GM19452 (cell line): Measurements from ENCODE around the gene CALCOCO1.
"Not testable (repeated sequence)": the region's sequence is repeated elsewhere in the genome, so short reads cannot be mapped to it uniquely, and the experiment has no call there.

Source experiments
- ATAC-seq: cut with Tn5 transposase; IDR thresholded peaks from one replicate; pipeline ENCODE4 v1.9.1; 2021; ENCODE audit not compliant: unreplicated experiment

Gene CALCOCO1

DNA sequence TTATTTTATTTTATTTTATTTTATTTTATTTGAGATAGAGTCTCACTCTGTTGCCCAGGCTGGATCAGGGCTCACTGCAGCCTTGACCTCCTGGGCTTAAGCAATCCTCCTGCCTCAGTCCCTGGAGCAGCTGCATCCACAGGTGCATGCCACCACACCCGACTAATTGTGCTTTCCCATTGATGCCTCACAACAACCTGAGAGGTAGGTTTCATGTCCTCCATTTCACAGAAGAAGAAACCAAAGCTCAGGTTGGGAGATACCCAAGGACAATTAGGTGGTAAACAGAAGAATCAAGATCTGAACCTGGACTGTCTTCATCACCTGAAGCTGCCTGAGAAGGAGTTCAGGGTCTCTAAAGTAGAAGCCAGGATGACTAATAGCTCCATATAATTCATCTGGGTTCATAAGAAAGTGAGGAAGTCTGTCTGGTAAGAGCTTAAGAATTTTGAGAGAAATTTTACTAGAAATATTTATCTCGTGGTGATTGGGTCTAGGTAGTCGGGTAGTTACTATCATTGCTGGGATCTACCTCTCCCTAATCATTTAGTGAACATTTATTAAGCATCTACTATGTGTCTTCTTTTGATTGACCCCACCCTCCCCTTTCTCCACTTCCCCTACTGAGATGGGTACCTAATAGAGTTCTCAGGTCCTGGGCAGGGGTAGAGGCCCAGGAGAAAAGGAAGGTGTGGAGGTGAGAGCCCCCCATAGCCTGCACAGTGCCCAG lies 28.1 kb downstream of the CALCOCO1 start:
- ATAC-seq: no peak

GRCh38 chr12:53696655-53697331 lies 30.5 kb downstream of the CALCOCO1 start:
- ATAC-seq: no peak

- no peak for ATAC-seq
Measured at GRCh38 chr12:53696285-53696654, 31.0 kb downstream of the CALCOCO1 start.

GRCh38 chr12:53695152-53696145 lies 31.8 kb downstream of the CALCOCO1 start:
- no peak for ATAC-seq

DNA sequence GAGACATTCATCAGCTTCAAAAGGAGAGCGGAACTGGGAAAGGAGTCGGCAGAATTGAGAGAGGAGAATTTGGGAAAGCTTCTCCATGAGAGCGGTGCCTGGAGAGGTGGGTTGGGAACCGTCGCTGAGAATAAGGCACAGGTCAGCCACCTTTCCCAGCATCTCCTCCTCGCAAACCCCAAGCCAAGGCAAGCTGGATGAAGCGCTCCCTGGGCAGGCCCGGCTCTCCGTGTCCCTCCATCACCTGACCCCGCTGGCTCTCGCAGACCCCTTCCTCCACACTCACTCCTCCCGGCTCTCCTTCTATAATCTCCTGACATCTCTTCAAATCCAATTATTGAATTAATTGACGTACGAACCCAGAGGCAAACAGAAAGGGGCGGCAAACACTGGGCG lies 32.5 kb downstream of the CALCOCO1 start:
- ATAC-seq: no peak

DNA sequence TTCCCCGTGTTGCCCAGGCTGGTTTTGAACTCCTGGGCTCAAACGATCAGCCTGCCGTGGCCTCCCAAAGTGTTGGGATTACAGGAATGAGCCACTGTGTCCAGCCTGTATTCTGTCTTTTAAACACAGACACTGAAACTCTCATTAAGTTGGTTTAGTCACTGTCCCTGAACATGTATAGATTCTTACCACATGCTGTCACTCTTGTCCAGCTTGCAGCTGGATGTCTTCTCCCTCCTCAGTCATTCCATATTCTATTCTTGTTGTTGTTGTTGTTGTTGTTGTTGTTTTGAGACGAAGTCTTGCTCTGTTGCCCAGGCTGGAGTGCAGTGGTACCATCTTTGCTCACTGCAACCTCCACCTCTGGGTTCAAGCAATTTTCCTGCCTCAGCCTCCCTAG lies 39.1 kb downstream of the CALCOCO1 start:
- ATAC-seq: no peak

DNA sequence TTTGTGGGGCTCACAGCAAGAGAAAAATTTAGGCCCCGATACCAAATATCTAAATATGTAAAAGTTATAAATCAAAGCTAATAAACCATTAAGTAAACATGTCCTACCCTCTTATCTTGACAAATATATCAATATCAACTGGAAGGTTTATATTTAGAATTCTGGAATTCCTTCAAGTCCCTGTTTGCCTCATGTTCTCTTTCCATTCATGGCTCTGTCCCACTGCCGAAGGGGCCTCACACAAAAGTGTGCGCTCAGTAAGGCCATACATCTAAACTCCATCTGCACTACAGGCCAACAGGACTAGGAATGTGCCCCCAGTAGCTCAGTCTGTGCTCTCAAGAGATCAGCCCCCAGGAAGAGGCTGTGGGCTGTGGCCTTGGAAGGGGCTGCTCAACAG lies 40.8 kb downstream of the CALCOCO1 start:
- no peak for ATAC-seq

GRCh38 chr12:53684654-53685220 lies 42.5 kb downstream of the CALCOCO1 start:
- ATAC-seq: no peak

DNA sequence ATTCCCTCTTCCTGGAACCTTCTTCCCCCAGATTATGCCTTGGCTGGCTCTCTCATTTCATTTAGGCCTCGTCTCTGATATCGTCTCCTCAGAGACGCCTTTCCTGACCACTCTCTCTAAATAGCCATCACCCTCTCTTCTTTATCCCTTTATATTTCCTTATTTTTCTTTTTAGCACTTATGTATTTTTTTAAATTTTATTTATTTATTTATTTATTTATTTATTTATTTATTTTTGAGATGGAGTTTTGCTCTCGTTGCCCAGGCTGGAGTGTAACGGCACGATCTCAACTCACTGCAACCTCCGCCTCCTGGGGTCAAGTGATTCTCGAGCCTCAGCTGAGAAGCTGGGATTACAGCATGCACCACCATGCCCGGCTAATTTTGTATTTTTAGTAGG lies 43.3 kb downstream of the CALCOCO1 start:
- no peak for ATAC-seq

DNA sequence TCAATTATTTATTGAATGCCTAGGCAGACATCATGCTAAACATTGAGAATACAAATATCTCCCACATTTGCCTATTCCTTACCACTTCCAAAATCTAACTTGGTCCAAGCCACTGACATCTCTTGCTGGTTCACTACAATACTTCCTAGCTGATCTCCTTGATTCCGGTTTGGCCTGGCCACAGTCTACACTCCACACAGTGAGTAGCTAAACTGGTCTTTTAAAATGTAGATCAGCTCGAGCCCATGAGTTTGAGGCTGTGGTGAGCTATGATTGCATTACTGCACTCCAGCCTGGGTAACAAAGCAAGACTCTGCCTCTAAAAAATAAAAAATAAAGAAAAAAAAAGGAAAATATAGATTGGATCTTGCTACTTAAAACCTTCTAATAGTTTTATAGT lies 43.8 kb downstream of the CALCOCO1 start:
- ATAC-seq: no peak

GRCh38 chr12:53680061-53680460 lies 47.2 kb downstream of the CALCOCO1 start:
- not testable (repeated sequence) for ATAC-seq

DNA sequence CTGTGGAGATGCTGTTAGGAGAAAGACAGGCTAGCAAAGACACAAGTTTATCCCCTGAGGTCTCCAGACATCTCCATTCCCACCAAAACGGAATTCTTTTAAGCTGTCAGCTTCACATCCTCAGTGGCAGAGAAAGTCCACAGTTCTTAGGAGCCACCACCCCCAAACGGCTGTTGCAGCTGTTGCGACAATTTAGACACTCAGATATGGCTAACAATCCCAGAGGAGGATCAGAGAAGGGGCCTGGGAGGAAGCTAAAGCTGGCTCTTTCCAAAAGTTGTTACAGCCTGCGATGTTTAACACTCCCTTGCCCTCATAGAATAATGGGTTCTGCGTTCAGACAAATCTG lies 49.5 kb downstream of the CALCOCO1 start:
- no peak for ATAC-seq

DNA sequence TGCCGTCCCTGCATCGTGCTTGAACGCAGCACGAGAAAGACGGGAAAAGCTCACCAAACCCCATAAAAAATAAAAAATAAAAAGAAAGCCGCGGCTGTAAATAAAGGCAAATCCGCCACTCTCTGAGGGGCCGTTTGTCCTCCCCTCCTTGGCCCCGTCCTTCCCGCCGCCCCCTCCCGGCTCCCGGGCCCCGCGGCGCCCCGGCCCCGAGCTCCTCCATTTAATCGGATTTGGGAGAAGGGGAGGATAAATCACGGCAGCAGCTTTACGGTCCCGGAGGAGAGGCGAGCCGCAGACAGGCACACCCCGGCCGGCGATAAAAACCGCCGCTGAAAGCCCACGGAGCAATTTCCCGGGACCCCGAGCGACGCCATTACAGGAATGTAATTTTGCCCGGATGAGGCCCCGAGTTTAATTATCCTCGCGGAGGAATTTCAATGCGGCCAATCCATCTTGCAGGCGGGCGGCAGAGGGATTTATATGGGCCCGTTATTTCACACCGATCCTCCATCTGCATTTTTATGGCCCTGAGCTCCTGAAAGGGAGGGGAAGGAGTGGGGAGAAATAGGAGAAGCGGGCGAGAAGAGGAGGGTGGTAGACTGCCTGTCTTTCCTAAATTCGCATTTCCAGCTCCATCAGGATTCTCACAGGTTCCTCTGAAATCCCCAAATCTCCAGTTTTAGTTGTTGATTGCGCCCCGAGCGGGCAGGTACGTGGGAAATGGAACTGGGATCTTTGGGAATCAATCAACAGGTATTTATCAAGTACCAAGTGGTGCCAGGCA lies 50.0 kb downstream of the CALCOCO1 start:
- ATAC-seq: no peak

DNA sequence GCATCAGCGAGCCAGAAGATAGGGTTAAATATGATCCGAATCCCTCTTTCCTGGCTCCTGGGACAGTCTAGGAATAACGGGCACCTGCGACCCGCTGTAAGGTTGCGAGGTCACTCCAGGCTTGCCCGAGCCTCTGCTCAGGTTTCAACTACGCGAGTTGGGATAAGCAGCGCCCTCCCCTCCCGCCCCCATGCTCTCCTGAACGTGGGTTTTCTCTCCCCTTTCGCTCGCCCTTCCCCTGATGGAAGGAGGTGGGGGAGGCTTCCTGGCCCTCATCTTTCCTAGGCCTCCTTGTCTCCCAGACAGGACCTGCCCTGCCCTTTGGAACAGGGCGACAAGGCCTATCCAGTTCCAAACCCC lies 50.6 kb downstream of the CALCOCO1 start:
- ATAC-seq: no peak

- ATAC-seq: peak; percentile 95
Measured at GRCh38 chr12:53675701-53676607, 51.3 kb downstream of the CALCOCO1 start, which contains the start of gene ATP5MC2. Gene ATP5MC2, minus strand, starts transcription at chr12:53676083. Its CDS starts 3,469 bp downstream, at chr12:53672614.

DNA sequence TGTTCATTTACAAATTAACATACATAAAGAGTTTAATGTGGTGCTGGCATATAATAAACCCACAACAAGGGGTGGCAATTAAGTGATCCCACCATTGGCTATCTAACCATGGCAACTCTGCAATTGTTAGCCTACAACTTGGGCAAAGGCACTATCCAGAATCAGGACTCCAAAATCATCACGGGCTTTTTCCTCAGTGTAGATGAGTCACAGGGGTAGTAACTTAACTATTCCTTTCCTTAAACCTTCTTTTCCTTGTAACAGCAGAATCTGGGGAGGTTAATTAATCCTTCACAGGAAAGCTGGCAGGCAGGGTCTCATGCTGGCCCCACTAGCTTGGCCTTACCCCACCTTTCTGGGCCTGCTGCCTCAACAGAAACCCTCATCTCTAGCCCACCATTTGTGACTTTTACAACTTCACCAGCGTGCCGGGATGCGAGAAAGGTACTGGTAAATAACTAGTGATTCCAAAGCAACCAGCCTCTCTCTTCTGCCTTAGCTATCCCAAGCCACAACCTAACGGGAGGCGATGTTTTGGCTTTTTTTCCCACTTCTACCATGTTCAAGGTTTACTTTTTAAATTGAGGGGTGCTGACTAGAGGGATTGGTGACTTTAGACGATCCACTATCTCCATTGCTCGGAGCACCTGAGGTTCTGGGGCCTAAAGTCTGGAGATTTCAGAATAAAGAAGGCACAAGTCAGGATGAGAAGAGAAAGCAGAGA lies 52.1 kb downstream of the CALCOCO1 start:
- no peak for ATAC-seq

DNA sequence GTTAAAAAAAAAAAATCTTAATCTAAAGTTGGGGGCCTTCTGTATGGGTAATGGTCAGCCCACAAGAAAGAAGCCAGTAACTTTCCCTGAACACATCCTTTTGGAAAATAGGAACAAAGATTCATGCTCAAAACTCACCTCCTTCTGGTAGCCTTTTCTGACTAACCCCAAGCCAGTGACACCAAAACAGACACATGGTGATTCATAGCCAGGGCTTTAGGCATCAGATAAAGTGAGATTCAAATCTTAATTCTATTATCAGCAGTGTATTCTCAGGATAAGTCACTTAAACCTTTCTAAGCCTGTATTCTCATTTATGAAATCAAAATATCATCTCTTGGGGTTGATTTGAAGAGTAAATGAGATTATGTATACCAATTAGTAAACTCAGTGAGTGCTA lies 56.3 kb downstream of the CALCOCO1 start:
- ATAC-seq: no peak

- no peak for ATAC-seq
Measured at GRCh38 chr12:53670308-53670707, 56.9 kb downstream of the CALCOCO1 start.

GRCh38 chr12:53667080-53667479 lies 60.2 kb downstream of the CALCOCO1 start:
- no peak for ATAC-seq
